OCI-LY1 (cell line): ENCODE data around the gene GNG8.

Experiments used
- H2AFZ ChIP-seq: fragments of 200-600 bp; sonication (generic), shearing (Covaris generic); 2 replicates; pipeline ENCODE4 v1.6.0; 2014; ENCODE audit warnings: antibody characterized with exemption, mild to moderate bottlenecking, low read length
- H3F3A ChIP-seq: fragments of 200-600 bp; sonication (generic), shearing (Covaris generic); 2 replicates; pipeline ENCODE4 v1.6.0; 2014; ENCODE audit warnings: mild to moderate bottlenecking, antibody characterized with exemption, low read length, moderate library complexity; ENCODE audit not compliant: insufficient read depth
- H3K27ac ChIP-seq: fragments of 200-600 bp; sonication (generic); 2 replicates; pipeline ENCODE4 v1.5.1; 2014; ENCODE audit warnings: low read length, mixed run types, mild to moderate bottlenecking, low read depth; ENCODE audit not compliant: poor library complexity, severe bottlenecking
- H3K27me3 ChIP-seq: fragments of 200-600 bp; sonication (generic); 2 replicates; pipeline ENCODE4 v1.6.0; 2014; ENCODE audit warnings: antibody characterized with exemption, mild to moderate bottlenecking, low read length, moderate library complexity; ENCODE audit not compliant: insufficient read depth
- H3K36me3 ChIP-seq: fragments of 200-600 bp; sonication (generic); 2 replicates; pipeline ENCODE4 v1.6.1; 2014; ENCODE audit warnings: mild to moderate bottlenecking, antibody characterized with exemption, low read length, moderate library complexity, mixed read lengths; ENCODE audit not compliant: insufficient read depth
- H3K4me1 ChIP-seq: fragments of 200-600 bp; sonication (generic); 2 replicates; pipeline ENCODE4 v1.5.1; 2014; ENCODE audit warnings: mild to moderate bottlenecking, low read length, moderate library complexity; ENCODE audit not compliant: insufficient read depth, severe bottlenecking
- H3K4me2 ChIP-seq: fragments of 200-600 bp; sonication (generic), shearing (Covaris generic); 2 replicates; pipeline ENCODE4 v1.6.1; 2014; ENCODE audit warnings: low read length
- H3K4me3 ChIP-seq: fragments of 200-600 bp; sonication (generic); 2 replicates; pipeline ENCODE4 v1.5.1; 2014; ENCODE audit warnings: low read length, low read depth, mild to moderate bottlenecking, mixed read lengths; ENCODE audit not compliant: poor library complexity, severe bottlenecking
- H3K79me2 ChIP-seq: fragments of 200-600 bp; shearing (Covaris generic); 2 replicates; pipeline ENCODE4 v1.6.1; 2016; ENCODE audit warnings: mixed run types, low read length, mixed read lengths; ENCODE audit not compliant: insufficient read depth
- H3K9ac ChIP-seq: fragments of 200-600 bp; sonication (generic), shearing (Covaris generic); 2 replicates; pipeline ENCODE4 v1.6.1; 2014; ENCODE audit warnings: mild to moderate bottlenecking, low read length, mixed read lengths
- H3K9me2 ChIP-seq: fragments of 200-600 bp; sonication (generic), shearing (Covaris generic); 2 replicates; pipeline ENCODE4 v1.6.1; 2014; ENCODE audit warnings: low read depth, mild to moderate bottlenecking, low read length, mixed read lengths
- H3K9me3 ChIP-seq: fragments of 200-600 bp; shearing (Covaris generic); 2 replicates; pipeline ENCODE4 v1.6.1; 2014; ENCODE audit warnings: low read length, mixed read lengths
- H4K20me1 ChIP-seq: fragments of 200-600 bp; sonication (generic), shearing (Covaris generic); 2 replicates; pipeline ENCODE4 v1.6.0; 2016; ENCODE audit warnings: mild to moderate bottlenecking, low read length; ENCODE audit not compliant: insufficient read depth
- CTCF ChIP-seq: fragments of 200-600 bp; sonication (generic), shearing (Covaris generic); IDR thresholded peaks from 2 replicates; pipeline ENCODE4 v1.5.1; 2017; ENCODE audit warnings: mild to moderate bottlenecking, antibody characterized with exemption, low read length, moderate library complexity, mixed read lengths
- EZH2 ChIP-seq: fragments of 200-600 bp; sonication (generic), shearing (Covaris generic); IDR thresholded peaks from 2 replicates; pipeline ENCODE4 v1.8.0; 2017; ENCODE audit warnings: borderline replicate concordance, mixed run types, mild to moderate bottlenecking, antibody characterized with exemption, low read length, moderate library complexity, mixed read lengths

Gene GNG8

GRCh38 chr19:46648961-46649960 lies 13.3 kb upstream of the GNG8 start:
- H3K36me3 ChIP-seq: no peaks in the 10 kb centered on the region
- no peaks in the 10 kb centered on the region for H4K20me1 ChIP-seq
- no peak overlapping the region for H2AFZ ChIP-seq
- H3K9me3 ChIP-seq: no peaks in the 10 kb centered on the region
- peaks cover 3% of the 10 kb centered on the region for H3K4me1 ChIP-seq
- H3K9me2 ChIP-seq: no peaks in the 10 kb centered on the region
- no peak overlapping the region for H3K4me2 ChIP-seq
- H3K9ac ChIP-seq: no peak overlapping the region
- no peaks in the 10 kb centered on the region for H3F3A ChIP-seq
- no peaks in the 10 kb centered on the region; the same call in 1 of the 2 replicates for H3K27me3 ChIP-seq
- no peaks in the 10 kb centered on the region for H3K79me2 ChIP-seq
- no peak overlapping the region for H3K4me3 ChIP-seq
- no peak overlapping the region for H3K27ac ChIP-seq
- TF ChIP-seq EZH2 (no peak), CTCF (no peak)

DNA sequence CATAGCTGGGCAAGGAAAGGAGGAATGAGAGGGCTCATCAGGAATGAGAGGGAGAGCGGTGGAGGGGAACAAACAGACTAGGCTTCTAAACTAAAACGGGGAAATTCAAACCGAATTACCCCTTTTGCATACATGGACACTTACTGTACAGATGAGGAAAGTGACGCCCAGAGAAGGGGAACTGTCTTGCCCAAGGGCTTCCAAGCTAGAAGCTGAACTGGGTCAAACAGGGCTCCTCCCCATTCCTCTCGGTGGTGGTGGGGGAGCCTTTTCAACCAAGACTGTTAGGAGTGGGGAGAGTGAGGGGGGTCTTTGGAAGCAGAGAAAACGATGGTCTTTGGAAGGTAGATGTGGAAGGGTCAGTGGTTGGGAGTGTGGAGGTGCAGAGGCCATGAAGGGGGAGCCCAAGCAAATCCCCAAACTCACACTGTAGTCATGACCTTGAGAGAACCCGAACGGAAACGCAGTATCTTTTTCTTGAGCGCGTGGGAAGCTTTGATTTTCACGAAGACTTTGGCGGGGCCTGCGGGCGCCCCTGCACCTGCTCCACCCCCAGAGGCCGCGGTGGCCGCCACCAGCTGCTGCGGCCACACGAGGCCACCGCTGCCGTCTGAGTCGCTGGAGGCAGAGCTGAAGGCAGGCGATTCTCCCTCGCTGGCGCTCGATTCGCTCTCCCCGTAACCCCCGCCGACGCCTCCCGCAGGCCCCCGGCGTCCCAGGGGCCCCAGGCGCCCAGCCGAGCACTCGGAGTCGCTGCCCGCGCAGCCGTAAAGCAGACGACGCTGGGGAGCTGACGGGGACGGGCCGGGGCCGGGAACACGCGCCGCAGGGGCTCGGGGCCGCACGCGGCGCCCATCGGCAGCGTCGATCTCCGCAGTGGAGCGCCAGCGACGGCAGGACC lies 12.3 kb upstream of the GNG8 start:
- no peak for TF ChIP-seq EZH2
- TF ChIP-seq CTCF: no peak
- H3K9ac ChIP-seq: no peak overlapping the region
- H3F3A ChIP-seq: no peaks in the 10 kb centered on the region
- no peaks in the 10 kb centered on the region; the same call in 1 of the 2 replicates for H3K27me3 ChIP-seq
- H3K9me2 ChIP-seq: no peaks in the 10 kb centered on the region
- H3K27ac ChIP-seq: no peak overlapping the region
- no peak overlapping the region for H3K4me3 ChIP-seq
- H3K9me3 ChIP-seq: no peaks in the 10 kb centered on the region
- H3K4me1 ChIP-seq: no peaks in the 10 kb centered on the region
- H3K79me2 ChIP-seq: no peaks in the 10 kb centered on the region
- H3K4me2 ChIP-seq: no peak overlapping the region
- H4K20me1 ChIP-seq: no peaks in the 10 kb centered on the region
- no peaks in the 10 kb centered on the region for H3K36me3 ChIP-seq
- H2AFZ ChIP-seq: no peak overlapping the region

GRCh38 chr19:46646402-46646801 lies 10.4 kb upstream of the GNG8 start:
- no peaks in the 10 kb centered on the region for H3K9me2 ChIP-seq
- no peak overlapping the region for H3K4me2 ChIP-seq
- no peaks in the 10 kb centered on the region for H3K9me3 ChIP-seq

More at GRCh38 chr19:46646402-46646801, 10.4 kb upstream of the GNG8 start:
- H3F3A ChIP-seq: no peaks in the 10 kb centered on the region
- no peaks in the 10 kb centered on the region for H3K4me1 ChIP-seq
- no peak overlapping the region for H3K4me3 ChIP-seq
- no peak overlapping the region for H3K27ac ChIP-seq
- no peaks in the 10 kb centered on the region for H4K20me1 ChIP-seq
- no peak overlapping the region for H3K9ac ChIP-seq
- no peaks in the 10 kb centered on the region for H3K27me3 ChIP-seq
- TF ChIP-seq CTCF (no peak), EZH2 (no peak)
- no peaks in the 10 kb centered on the region for H3K36me3 ChIP-seq
- no peak overlapping the region for H2AFZ ChIP-seq
- no peaks in the 10 kb centered on the region for H3K79me2 ChIP-seq
